Spleen (tissue), 11 donors: ENCODE results near the gene ANKRD2. TPM values are rescaled to one million over a fixed set of nuclear protein-coding genes. Genes with fewer than 3 reads are reported as not detected.

ENCODE experiments used
- DNase-seq: peaks from one replicate; pipeline ENCODE4 v3.0.0-alpha.2; 2020
- H3K27ac ChIP-seq, 8 donors: fragments of 200-600 bp; sonication (generic) in 7 of 8; 1 replicate in 4 of 8; 2 replicates in 4 of 8; pipeline versions ENCODE4 v1.5.0 to v1.8.0; 2016 to 2021; ENCODE audit warnings: inconsistent platforms in 4 of 8, mild to moderate bottlenecking in 4 of 8, moderate library complexity in 1 of 8
- H3K27me3 ChIP-seq, 7 donors: fragments of 200-600 bp; sonication (generic) in 6 of 7; replicated peaks in 1 of 7; 1 replicate in 4 of 7; 2 replicates in 3 of 7; pipeline versions ENCODE4 v1.5.0 to v1.8.0; 2016 to 2021; ENCODE audit warnings: inconsistent platforms in 3 of 7, mild to moderate bottlenecking in 1 of 7
- H3K36me3 ChIP-seq, 6 donors: fragments of 200-600 bp; sonication (generic) in 5 of 6; 1 replicate in 4 of 6; 2 replicates in 2 of 6; pipeline versions ENCODE4 v1.5.0 to v1.8.0; 2016 to 2021; ENCODE audit warnings: inconsistent platforms in 2 of 6
- H3K4me1 ChIP-seq, 6 donors: fragments of 200-600 bp; sonication (generic) in 5 of 6; 1 replicate in 3 of 6; 2 replicates in 3 of 6; pipeline versions ENCODE4 v1.5.0 to v1.8.0; 2016 to 2021; ENCODE audit warnings: inconsistent platforms in 3 of 6
- H3K4me3 ChIP-seq, 8 donors: fragments of 200-600 bp; sonication (generic) in 7 of 8; 1 replicate in 4 of 8; 2 replicates in 4 of 8; pipeline versions ENCODE4 v1.5.0 to v1.8.0; 2016 to 2021; ENCODE audit warnings: inconsistent platforms in 4 of 8, mild to moderate bottlenecking in 4 of 8, moderate library complexity in 2 of 8
- H3K9me3 ChIP-seq, 8 donors: fragments of 200-600 bp; sonication (generic) in 7 of 8; 1 replicate in 4 of 8; 2 replicates in 4 of 8; pipeline versions ENCODE4 v1.5.0 to v1.8.0; 2016 to 2021; ENCODE audit warnings: inconsistent platforms in 4 of 8
- CTCF ChIP-seq, 11 experiments: fragments of 200-600 bp in 7 of 11; fragments of 450-650 bp in 4 of 11; sonication (generic) in 4 of 11; IDR thresholded peaks in 8 of 11; conservative IDR thresholded peaks in 3 of 11; 1 replicate in 7 of 11; 2 replicates in 4 of 11; pipeline versions ENCODE4 v1.4.0 to v1.8.0; 2016 to 2021; ENCODE audit warnings: antibody characterized with exemption in 11 of 11, inconsistent platforms in 4 of 11, mild to moderate bottlenecking in 1 of 11
- POLR2A ChIP-seq, 3 donors: fragments of 450-650 bp; IDR thresholded peaks; one replicate each; pipeline ENCODE4 v1.5.1; 2017; ENCODE audit warnings: antibody characterized with exemption in 3 of 3, mild to moderate bottlenecking in 1 of 3
- POLR2AphosphoS5 ChIP-seq, 3 donors: sonication (generic); formaldehyde crosslinking; IDR thresholded peaks; one replicate each; pipeline ENCODE4 v1.5.1; 2017; ENCODE audit warnings: antibody characterized with exemption in 3 of 3
- WGBS, 5 donors: extraction: QIAGEN DNeasy Blood & Tissue Kit in 3 of 5; methylation state at CpG; one replicate each; pipeline versions ENCODE4 v1.1.5 to v1.1.7; 2013 to 2018; 5-methylcytosine and 5-hydroxymethylcytosine counted together
- intact Hi-C: fragments of 100-400 bp; cut with DNase I; formaldehyde crosslinking; loops from one replicate; pipeline ENCODE4 v1.15.0; 2023; ENCODE audit warnings: low total_unique reads
- polyA plus RNA-seq, 3 donors: library from polyadenylated mRNA; stranded (reverse); fragments of 200-250 nt; gene quantifications; one replicate each; pipeline ENCODE4 v1.2.1, GENCODE V29; 2013
- total RNA-seq, 7 donors: library from RNA; depleted of rRNA in 3 of 7; stranded (reverse); fragments of >200 nt in 3 of 7; fragmentation: NEBNext Ultra II Directional in 4 of 7; extraction: Animal tissue kit (Norgen Biotek cat#: 25700) in 4 of 7; gene quantifications; one replicate each; pipeline versions ENCODE4 v1.1.0 to v1.2.1, GENCODE V29; 2016 to 2021
- donor health status: healthy with polysubstance abuse.
- donor health status: DM: no; HTN: no; CAD: no; lungs with moderate emphysema.
- donor health status: DM: no; HTN: no; CAD: no.
- donor health status: Bipolar disorder and iron deficiency.
- donor health status: healthy.
- donor health status: DM: no; HTN: no; CAD: no.
- donor health status: DM: yes; HTN: yes; CAD: no.

ANKRD2 gene
- total and polyA plus RNA-seq, 10 donors = 0.10 to 0.52 (median 0.18) TPM; not detected in 7

GRCh38 chr10:97583476-97583875, 10.9 kb downstream of the ANKRD2 start:
- Histone ChIP-seq H3K27me3 (peaks cover 0 to 5% (median 0%) of the 10 kb centered on the region in 7 donors), H3K4me1 (no peaks in the 10 kb centered on the region), H3K9me3 (no peaks in the 10 kb centered on the region), H3K27ac (no peak overlapping the region), H3K4me3 (no peak overlapping the region), H3K36me3 (no peaks in the 10 kb centered on the region)
- WGBS, 5 donors = 85 to 97% (median 91%) methylated on average over 7 to 13 of the region's 13 CpGs
- no peak for TF ChIP-seq POLR2A (IDR thresholded peaks at IDR 0.05)
- TF ChIP-seq CTCF (IDR thresholded peaks at IDR 0.05 in 8 of 11, conservative IDR thresholded peaks at IDR 0.05 in 3 of 11) = no peak
- no peak for TF ChIP-seq POLR2AphosphoS5 (IDR thresholded peaks at IDR 0.05)
- DNase-seq = peak; percentile 34
- intact Hi-C loops = no loop called here

GRCh38 chr10:97584060-97584797, 11.7 kb downstream of the ANKRD2 start, which contains the start of gene HOGA1:
Gene HOGA1, plus strand, starts transcription at chr10:97584389. Its CDS starts 315 bp downstream, at chr10:97584704.
- no peaks in the 10 kb centered on the region for H3K36me3 ChIP-seq
- H3K9me3 ChIP-seq = no peaks in the 10 kb centered on the region
- no peaks in the 10 kb centered on the region for H3K4me1 ChIP-seq
- H3K27ac ChIP-seq = no peak within 1 kb of the TSS
- H3K27me3 ChIP-seq = no peaks in the 10 kb centered on the region
- peak; percentile 63 for DNase-seq
- no peak within 1 kb of the TSS for H3K4me3 ChIP-seq
- WGBS, 5 donors = 52 to 88% (median 69%) methylated on average over 3 to 5 of the region's 5 CpGs
- TF ChIP-seq POLR2A (IDR thresholded peaks at IDR 0.05) = no peak
- no peak for TF ChIP-seq POLR2AphosphoS5 (IDR thresholded peaks at IDR 0.05)
- no peak for TF ChIP-seq CTCF (IDR thresholded peaks at IDR 0.05 in 8 of 11, conservative IDR thresholded peaks at IDR 0.05 in 3 of 11)
- intact Hi-C loops = no loop called here

- WGBS, 5 donors = 66 to 93% (median 90%) methylated on average over 4 to 5 of the region's 5 CpGs
- H3K4me1 ChIP-seq = no peaks in the 10 kb centered on the region
- no peaks in the 10 kb centered on the region for H3K9me3 ChIP-seq
- H3K27ac ChIP-seq = no peak overlapping the region
- TF ChIP-seq POLR2AphosphoS5 (IDR thresholded peaks at IDR 0.05) (no peak), POLR2A (IDR thresholded peaks at IDR 0.05) (no peak), CTCF (IDR thresholded peaks at IDR 0.05 in 8 of 11, conservative IDR thresholded peaks at IDR 0.05 in 3 of 11) (no peak)
- peak; percentile 33 for DNase-seq
- no peak overlapping the region for H3K4me3 ChIP-seq
- H3K36me3 ChIP-seq = no peaks in the 10 kb centered on the region
- intact Hi-C loops = no loop called here
- H3K27me3 ChIP-seq = no peaks in the 10 kb centered on the region
Observed at GRCh38 chr10:97584798-97585438, 12.3 kb downstream of the ANKRD2 start.

- no peak overlapping the region for H3K27ac ChIP-seq
Observed at GRCh38 chr10:97585439-97585811, 12.8 kb downstream of the ANKRD2 start.

More at GRCh38 chr10:97585439-97585811, 12.8 kb downstream of the ANKRD2 start:
- no peaks in the 10 kb centered on the region for H3K9me3 ChIP-seq
- peak; percentile 1 for DNase-seq
- H3K27me3 ChIP-seq = no peaks in the 10 kb centered on the region
- intact Hi-C loops = no loop called here
- H3K4me3 ChIP-seq = no peak overlapping the region
- TF ChIP-seq CTCF (IDR thresholded peaks at IDR 0.05 in 8 of 11, conservative IDR thresholded peaks at IDR 0.05 in 3 of 11) = no peak
- no peak for TF ChIP-seq POLR2AphosphoS5 (IDR thresholded peaks at IDR 0.05)
- no peak for TF ChIP-seq POLR2A (IDR thresholded peaks at IDR 0.05)
- no peaks in the 10 kb centered on the region for H3K4me1 ChIP-seq
- WGBS, 5 donors = 82 to 95% (median 89%) methylated on average over 5 of the region's 5 CpGs
- H3K36me3 ChIP-seq = no peaks in the 10 kb centered on the region
